NCI-H187 treated with DMSO at 0.1 percent for 48 hours (cell line): ENCODE measurements around the gene CENPN.

ENCODE experiments used
- DNase-seq: peaks from one replicate; lab custom pipeline; 2025; lab: John Stamatoyannopoulos, UW

CENPN gene

GRCh38 chr16:81006813-81007695 is at the start of gene CENPN, which contains the start of gene CMC2:
Gene CENPN (plus strand): TSS chr16:81007214. CDS start chr16:81011940, 4,726 bp downstream.
Gene CMC2 (minus strand): TSS chr16:81006885. CDS start chr16:80997394, 9,491 bp downstream.
- peak; percentile 44 for DNase-seq

DNA sequence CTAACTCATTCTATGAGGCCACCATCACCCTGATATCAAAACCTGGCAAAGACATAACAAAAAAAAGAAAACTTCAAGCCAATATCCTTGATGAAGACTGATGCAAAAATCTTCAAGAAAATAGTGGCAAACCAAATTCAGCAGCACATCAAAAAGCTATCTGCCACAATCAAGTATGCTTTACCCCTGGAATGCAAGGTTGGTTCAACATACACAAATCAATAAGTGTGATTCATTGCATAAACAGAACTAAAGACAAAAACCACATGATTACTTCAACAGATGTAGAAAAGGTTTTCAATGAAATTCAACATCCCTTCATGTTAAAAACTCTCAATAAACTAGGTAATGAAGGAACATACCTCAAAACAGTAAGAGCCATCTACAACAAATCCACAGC is 48.7 kb upstream of the CENPN start:
- DNase-seq, result no peak

DNA sequence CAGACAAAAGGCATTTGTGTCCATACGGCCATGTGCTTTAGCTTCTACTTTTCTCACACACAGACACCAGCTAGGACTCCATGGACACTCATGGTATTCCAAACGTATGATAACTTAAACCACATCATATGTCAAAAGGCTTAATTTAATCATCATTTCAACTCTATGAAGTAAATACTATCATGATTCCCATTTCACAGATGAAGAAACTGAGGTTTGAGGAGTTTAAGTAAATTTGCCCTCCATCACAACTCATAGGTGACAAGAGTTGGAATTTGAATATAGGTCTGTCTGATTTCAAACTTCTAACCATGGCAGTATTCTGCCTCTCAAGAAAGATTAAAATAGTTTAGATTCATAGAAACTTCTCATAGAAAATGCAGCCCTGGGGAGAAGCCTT is 44.1 kb upstream of the CENPN start:
- DNase-seq, result no peak

- no peak for DNase-seq
These were observed 42.7 kb upstream of the CENPN start for GRCh38 chr16:80964351-80964750.

DNA sequence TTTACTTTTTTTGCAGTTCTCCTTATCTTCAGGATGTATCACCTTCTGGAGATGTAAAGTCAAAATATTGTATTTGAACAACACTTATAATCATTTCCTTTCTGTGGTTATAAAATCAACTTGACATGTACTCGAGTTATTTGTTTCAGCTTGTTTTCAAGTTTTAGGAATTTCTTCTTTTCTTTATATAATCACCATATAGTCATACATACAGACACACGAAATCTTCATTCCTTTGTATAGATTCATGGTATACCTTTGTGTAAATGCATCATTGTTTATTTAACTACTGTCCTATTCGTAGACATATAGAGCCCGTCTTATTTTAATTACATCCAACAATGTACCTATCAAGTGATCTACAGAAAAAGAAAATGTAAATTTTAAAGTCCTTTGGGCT is 40.4 kb upstream of the CENPN start:
- DNase-seq, result no peak

- no peak for DNase-seq
These were observed 38.5 kb upstream of the CENPN start for GRCh38 chr16:80968386-80969113.

- no peak for DNase-seq
These were observed 37.9 kb upstream of the CENPN start for GRCh38 chr16:80969114-80969484.

- no peak for DNase-seq
These were observed 35.2 kb upstream of the CENPN start for GRCh38 chr16:80971819-80972218.

GRCh38 chr16:80972611-80973010 is 34.4 kb upstream of the CENPN start:
- DNase-seq, result no peak

DNA sequence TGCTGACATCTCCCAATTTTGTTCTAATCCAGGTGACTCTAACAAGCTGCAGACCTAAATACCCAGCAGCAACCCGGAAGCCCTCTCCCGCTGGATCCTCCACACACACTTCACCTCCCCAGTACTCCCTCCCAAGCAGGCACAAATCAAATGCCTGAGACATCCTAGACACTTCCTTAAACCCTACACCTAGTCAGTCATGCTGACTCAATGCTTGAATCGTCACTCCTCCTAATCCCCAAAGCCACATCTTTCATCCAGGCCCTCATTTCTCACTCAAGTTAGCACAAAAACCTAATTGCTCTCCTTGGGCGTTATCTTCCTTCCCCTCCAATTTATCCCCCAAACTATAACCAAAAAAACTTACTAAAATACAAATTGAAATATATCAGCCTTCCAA is 33.0 kb upstream of the CENPN start:
- DNase-seq, result no peak

DNA sequence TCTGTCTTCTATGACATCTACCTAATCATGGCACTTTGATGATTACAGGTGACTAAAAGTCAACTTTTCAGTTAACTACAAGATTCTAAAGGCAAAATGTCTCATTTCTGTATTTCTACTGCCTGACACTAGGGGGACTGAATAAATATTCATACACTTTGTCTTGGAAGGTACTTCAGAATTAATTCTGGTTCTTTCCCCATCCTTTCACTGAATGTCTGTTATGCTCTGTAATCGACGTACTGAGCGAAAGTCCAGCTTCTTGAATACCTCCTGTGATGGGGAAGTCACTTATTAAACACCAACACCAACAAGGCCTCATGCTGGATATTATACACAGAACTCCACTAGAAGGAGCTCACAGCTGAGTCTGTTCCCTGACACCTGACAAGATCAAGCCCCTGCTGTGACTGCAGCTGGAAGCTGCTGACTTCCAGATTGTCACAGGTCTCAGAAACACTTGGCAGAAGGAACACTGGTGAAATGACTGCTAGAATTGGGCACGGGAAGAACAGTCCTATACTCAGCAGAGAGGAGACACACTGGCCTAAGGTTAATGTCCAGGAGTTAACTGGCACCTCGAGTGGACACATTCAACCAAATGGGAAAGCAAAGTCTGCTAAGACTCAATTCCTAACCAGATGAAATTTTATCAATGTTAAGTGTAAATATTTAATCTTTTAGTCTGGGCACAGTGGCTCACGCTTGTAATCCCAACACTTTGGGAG is 32.2 kb upstream of the CENPN start:
- no peak for DNase-seq

DNA sequence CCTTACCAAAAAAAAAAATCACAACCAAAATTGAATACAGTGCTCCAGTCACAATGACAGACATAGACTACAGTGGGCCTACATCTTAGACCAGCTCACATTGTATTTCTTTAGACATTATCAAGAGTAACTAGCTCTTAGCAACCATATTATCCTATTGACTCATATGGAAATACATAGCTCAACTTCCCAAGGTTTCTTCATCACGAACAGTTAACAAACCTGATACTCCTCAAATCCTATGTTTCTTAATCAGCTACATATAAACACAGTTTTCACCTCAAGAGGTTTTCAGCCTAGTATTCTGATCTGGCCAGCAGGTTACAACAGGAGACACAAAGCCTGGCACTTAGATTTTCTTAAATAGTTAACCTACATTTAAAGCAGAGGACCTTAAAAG is 30.1 kb upstream of the CENPN start:
- no peak for DNase-seq

DNA sequence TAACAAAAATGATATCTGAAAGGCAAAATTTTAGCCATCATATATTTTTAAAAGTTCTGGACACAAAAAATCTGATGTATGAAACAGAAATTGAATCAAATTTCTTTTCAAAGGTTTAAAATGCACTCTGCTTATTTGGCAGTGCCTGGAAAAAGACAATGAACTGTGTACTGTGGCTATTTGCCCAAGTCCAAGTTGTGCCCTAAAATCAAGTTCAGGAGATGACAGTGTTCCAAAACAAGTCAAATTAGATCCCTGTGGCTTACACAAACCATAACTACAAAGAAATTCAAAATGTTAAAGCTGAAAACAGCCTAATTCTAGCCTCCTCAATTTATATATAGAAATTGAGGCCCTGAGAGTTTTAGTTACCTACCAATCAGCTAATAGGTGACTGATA is 25.9 kb upstream of the CENPN start:
- DNase-seq, result no peak

- DNase-seq, result no peak
These were observed 24.4 kb upstream of the CENPN start for GRCh38 chr16:80982646-80983045.

DNA sequence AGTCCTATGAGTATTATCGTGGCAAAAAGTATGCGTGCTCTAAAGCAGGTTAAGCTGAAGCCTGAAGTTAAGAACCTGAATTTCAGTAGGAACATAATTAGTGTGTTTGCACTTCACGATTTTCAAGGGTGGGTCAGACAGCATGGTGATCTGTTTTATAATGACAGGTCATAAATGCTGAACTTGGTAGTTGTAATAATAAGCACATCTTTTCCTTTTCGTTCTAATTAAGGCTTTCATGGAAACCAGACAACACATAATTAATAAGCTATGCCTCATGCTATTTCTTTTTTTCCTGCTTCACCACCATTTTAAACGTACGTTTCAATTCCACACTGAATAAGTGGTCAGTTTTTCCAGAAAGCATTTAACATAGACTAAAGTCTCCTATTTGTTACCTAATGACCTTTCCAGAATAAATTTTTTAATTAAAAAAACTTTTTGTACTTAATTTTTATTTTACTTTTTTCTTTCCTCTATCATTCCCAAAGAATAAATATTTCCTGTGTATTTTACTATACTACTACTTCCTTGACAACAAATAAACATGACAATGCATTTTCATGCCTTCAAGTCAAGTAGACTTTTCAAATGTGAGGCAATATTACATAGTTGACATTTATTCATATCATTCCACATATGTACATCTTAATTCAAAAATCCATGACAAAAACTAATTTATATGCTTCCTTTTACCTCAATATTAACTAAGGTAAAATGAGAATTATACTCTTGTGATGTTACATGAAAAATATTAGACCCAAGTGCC is 22.7 kb upstream of the CENPN start:
- DNase-seq, result no peak

DNA sequence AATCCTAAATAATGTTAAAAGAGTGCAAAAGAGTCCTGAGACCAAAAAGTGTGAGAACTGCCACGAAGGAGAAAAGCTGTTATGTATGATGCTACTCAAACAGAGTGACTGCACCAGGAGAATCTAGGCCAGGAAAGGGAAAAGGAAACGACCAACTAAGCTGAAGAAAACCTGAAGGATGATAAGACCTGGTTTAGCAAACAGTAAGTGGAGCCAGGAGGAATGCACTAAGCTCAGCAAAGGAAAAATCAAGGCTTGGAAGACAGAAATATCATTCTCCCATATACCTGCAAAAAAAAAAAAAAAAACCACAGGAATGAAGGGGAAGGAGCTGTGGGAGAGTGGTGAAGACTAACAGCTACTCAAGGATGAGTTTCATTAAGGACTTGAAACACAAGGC is 21.4 kb upstream of the CENPN start:
- DNase-seq, result no peak

- DNase-seq, result no peak
These were observed 20.5 kb upstream of the CENPN start for GRCh38 chr16:80986557-80986956.

- DNase-seq, result no peak
These were observed 18.3 kb upstream of the CENPN start for GRCh38 chr16:80988756-80989155.

- DNase-seq, result no peak
These were observed 17.2 kb upstream of the CENPN start for GRCh38 chr16:80989801-80990200.

DNA sequence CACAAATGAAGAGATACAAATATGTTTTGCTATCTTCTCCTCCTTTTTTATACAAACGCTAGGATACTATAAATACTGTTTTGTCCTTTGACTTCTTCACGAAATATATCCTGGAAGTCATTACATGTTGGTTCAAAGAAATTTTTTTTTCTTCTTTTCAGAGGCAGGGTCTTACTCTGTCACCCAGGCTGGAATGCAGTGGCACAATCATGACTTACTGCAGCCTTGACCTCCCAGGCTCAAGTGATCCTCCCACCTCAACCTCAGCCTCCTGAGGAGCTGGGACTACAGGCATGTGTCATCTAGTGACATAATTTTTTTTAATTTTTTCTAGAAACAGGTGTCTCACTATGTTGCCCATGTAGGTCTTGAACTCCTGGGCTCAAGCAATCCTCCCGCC is 16.4 kb upstream of the CENPN start:
- DNase-seq, result no peak

- no peak for DNase-seq
These were observed 16.0 kb upstream of the CENPN start for GRCh38 chr16:80990978-80991377.
